Activated CD8-positive, alpha-beta memory T cell treated with anti-CD3 and anti-CD28 coated beads, Interleukin-2, amount 50 U/mL, for 1 hour (primary cell): Measurements from ENCODE around the gene SLC25A28.
A peak's percentile ranks its signal among the peaks of the same experiment; 100 is the strongest.

Experiments
- DNase-seq: peaks from one replicate; pipeline ENCODE4 v3.0.0-alpha.2; 2020; ENCODE audit errors: extremely low read depth

Gene SLC25A28

GRCh38 chr10:99619851-99620710 lies at the start of gene SLC25A28:
TSS of gene SLC25A28 (minus strand) at chr10:99620439. CDS start at chr10:99620335, 104 bp downstream.
- DNase-seq = peak; percentile 90

GRCh38 chr10:99667108-99667751 lies 47.0 kb upstream of the SLC25A28 start:
- no peak for DNase-seq

- no peak for DNase-seq
Measured at GRCh38 chr10:99665304-99665703, 45.1 kb upstream of the SLC25A28 start.

- DNase-seq = no peak
Measured at GRCh38 chr10:99661377-99661763, 41.1 kb upstream of the SLC25A28 start.

- no peak for DNase-seq
Measured at GRCh38 chr10:99660662-99661376, 40.6 kb upstream of the SLC25A28 start.

GRCh38 chr10:99659868-99660366 lies 39.7 kb upstream of the SLC25A28 start:
- no peak for DNase-seq

- peak; percentile 63 for DNase-seq
Measured at GRCh38 chr10:99659031-99659867, 39.0 kb upstream of the SLC25A28 start, which contains the start of gene ENTPD7. TSS of gene ENTPD7 (plus strand) at chr10:99659509. CDS start at chr10:99659957, 448 bp downstream.

- no peak for DNase-seq
Measured at GRCh38 chr10:99658622-99659030, 38.4 kb upstream of the SLC25A28 start.

- DNase-seq = no peak
Measured at GRCh38 chr10:99656199-99657064, 36.2 kb upstream of the SLC25A28 start.

- DNase-seq = no peak
Measured at GRCh38 chr10:99654390-99655175, 34.3 kb upstream of the SLC25A28 start.

GRCh38 chr10:99652800-99653390 lies 32.7 kb upstream of the SLC25A28 start:
- DNase-seq = no peak

- no peak for DNase-seq
Measured at GRCh38 chr10:99648717-99649116, 28.5 kb upstream of the SLC25A28 start.

- no peak for DNase-seq
Measured at GRCh38 chr10:99647601-99648151, 27.4 kb upstream of the SLC25A28 start.

GRCh38 chr10:99633832-99634231 lies 13.6 kb upstream of the SLC25A28 start:
- no peak for DNase-seq

- DNase-seq = no peak
Measured at GRCh38 chr10:99631496-99631895, 11.3 kb upstream of the SLC25A28 start.

- DNase-seq = no peak
Measured at GRCh38 chr10:99630991-99631390, 10.8 kb upstream of the SLC25A28 start.

- no peak for DNase-seq
Measured at GRCh38 chr10:99630433-99630832, 10.2 kb upstream of the SLC25A28 start.

- no peak for DNase-seq
Measured at GRCh38 chr10:99629625-99629978, 9.4 kb upstream of the SLC25A28 start.
